H1 (cell line): ENCODE data around the gene CYP2W1. TPM values are rescaled to one million over a fixed set of nuclear protein-coding genes. Genes with fewer than 3 reads are reported as not detected.

Source experiments
- CTCF ChIA-PET: fragments of 300-600 bp; sonication (Branson Sonifier 250); formaldehyde crosslinking; loops from one replicate; lab custom pipeline; 2021; ENCODE audit not compliant: partially characterized antibody; lab: Charles Lee
- POLR2A ChIA-PET: fragments of 300-600 bp; sonication (Branson Sonifier 250); formaldehyde crosslinking; loops from one replicate; lab custom pipeline; 2021; ENCODE audit warnings: inconsistent platforms; ENCODE audit not compliant: partially characterized antibody; lab: Charles Lee
- DNase-seq, 2 experiments: peaks; one replicate each; pipeline versions ENCODE4 v3.0.0 to v3.0.0-alpha.2; 2010 to 2022; ENCODE audit warnings: low spot score in 2 of 2, low read depth in 1 of 2, mixed read lengths in 1 of 2
- FAIRE-seq: peaks from 2 replicates; lab custom pipeline; 2011; peaks lifted over from hg19 to GRCh38; lab: Jason Lieb, UNC
- H2AFZ ChIP-seq: 2 replicates; pipeline ENCODE4 v1.8.1; 2012; ENCODE audit warnings: low read length, inconsistent platforms
- H2AK5ac ChIP-seq: 2 replicates; pipeline ENCODE4 v1.6.1; 2013; ENCODE audit warnings: low read depth, low read length
- H2BK120ac ChIP-seq: replicated peaks from 2 replicates; pipeline ENCODE3; 2013; ENCODE audit warnings: low read depth, low read length, inconsistent platforms
- H2BK12ac ChIP-seq: 2 replicates; pipeline ENCODE4 v1.6.1; 2013; ENCODE audit warnings: low read depth, low read length
- H2BK15ac ChIP-seq: 2 replicates; pipeline ENCODE4 v1.6.1; 2013; ENCODE audit warnings: low read length
- H2BK20ac ChIP-seq: 2 replicates; pipeline ENCODE4 v1.6.1; 2013; ENCODE audit warnings: low read length
- H2BK5ac ChIP-seq: 2 replicates; pipeline ENCODE4 v1.6.1; 2013; ENCODE audit warnings: low read depth, low read length
- H3K14ac ChIP-seq: 2 replicates; pipeline ENCODE4 v1.6.1; 2013; ENCODE audit warnings: inconsistent platforms; ENCODE audit not compliant: insufficient read length
- H3K18ac ChIP-seq: 2 replicates; pipeline ENCODE4 v1.6.1; 2013; ENCODE audit warnings: low read length; ENCODE audit errors: extremely low read depth
- H3K23ac ChIP-seq: 2 replicates; pipeline ENCODE4 v1.6.1; 2013; ENCODE audit warnings: inconsistent platforms; ENCODE audit not compliant: insufficient read length
- H3K23me2 ChIP-seq: 2 replicates; pipeline ENCODE4 v1.6.1; 2013; ENCODE audit warnings: low read depth, low read length
- H3K27ac ChIP-seq: 2 replicates; pipeline ENCODE4 v1.6.1; 2011; ENCODE audit warnings: low read depth, low read length, inconsistent platforms
- H3K27me3 ChIP-seq, 4 experiments: replicated peaks in 1 of 4; 1 replicate in 1 of 4; 2 replicates in 3 of 4; pipeline versions ENCODE4 v1.6.1 to v1.8.1; 2011 to 2013; ENCODE audit warnings: low read length in 3 of 4, mild to moderate bottlenecking in 3 of 4, inconsistent platforms in 2 of 4, mixed read lengths in 2 of 4, moderate library complexity in 1 of 4; ENCODE audit not compliant: control insufficient read depth in 3 of 4, insufficient read depth in 3 of 4; ENCODE audit errors: extremely low read depth in 1 of 4
- H3K36me3 ChIP-seq, 4 experiments: 2 replicates each; pipeline versions ENCODE4 v1.6.1 to v1.8.1; 2011 to 2013; ENCODE audit warnings: mild to moderate bottlenecking in 4 of 4, low read length in 3 of 4, moderate library complexity in 2 of 4, control low read depth in 1 of 4, inconsistent platforms in 1 of 4; ENCODE audit not compliant: insufficient read depth in 4 of 4, control insufficient read depth in 2 of 4
- H3K4ac ChIP-seq: replicated peaks from 2 replicates; pipeline ENCODE3; 2013; ENCODE audit warnings: low read length, low read depth, mixed read lengths, inconsistent platforms; ENCODE audit not compliant: insufficient read length
- H3K4me1 ChIP-seq, 4 experiments: replicated peaks in 1 of 4; 1 replicate in 1 of 4; 2 replicates in 3 of 4; pipeline versions ENCODE4 v1.6.1 to v1.8.1; 2011 to 2013; ENCODE audit warnings: low read length in 3 of 4, inconsistent platforms in 2 of 4, mixed read lengths in 1 of 4; ENCODE audit not compliant: insufficient read depth in 4 of 4, control insufficient read depth in 3 of 4
- H3K4me2 ChIP-seq, 2 experiments: 2 replicates each; pipeline versions ENCODE4 v1.6.1 to v1.8.1; 2011 to 2013; ENCODE audit warnings: low read depth in 2 of 2, low read length in 2 of 2, control low read depth in 1 of 2, inconsistent platforms in 1 of 2, mild to moderate bottlenecking in 1 of 2; ENCODE audit not compliant: insufficient read depth in 1 of 2
- H3K4me3 ChIP-seq, 4 experiments: fragments of 200-600, 300-600 bp in 1 of 4; sonication (generic), shearing (Covaris generic), sonication (Bioruptor Twin) in 1 of 4; 2 replicates each; pipeline versions ENCODE4 v1.5.1 to v1.8.1; 2011 to 2016; ENCODE audit warnings: low read length in 4 of 4, low read depth in 3 of 4, control low read depth in 2 of 4, inconsistent platforms in 2 of 4, mild to moderate bottlenecking in 2 of 4, mixed read lengths in 1 of 4, moderate library complexity in 1 of 4; ENCODE audit not compliant: insufficient read depth in 2 of 4; ENCODE audit errors: extremely low read depth in 1 of 4
- H3K56ac ChIP-seq: replicated peaks from 2 replicates; pipeline ENCODE3; 2013; ENCODE audit warnings: low read depth, mild to moderate bottlenecking, mixed read lengths, low read length, inconsistent platforms; ENCODE audit not compliant: insufficient read length
- H3K79me1 ChIP-seq: 2 replicates; pipeline ENCODE4 v1.6.1; 2013; ENCODE audit warnings: low read depth, low read length, control low read depth
- H3K79me2 ChIP-seq, 2 experiments: 2 replicates each; pipeline versions ENCODE4 v1.6.1 to v1.8.1; 2012 to 2013; ENCODE audit warnings: low read length in 2 of 2, mild to moderate bottlenecking in 2 of 2, inconsistent platforms in 1 of 2; ENCODE audit not compliant: insufficient read depth in 2 of 2, control insufficient read depth in 1 of 2
- H3K9ac ChIP-seq, 4 experiments: replicated peaks in 1 of 4; 1 replicate in 1 of 4; 2 replicates in 3 of 4; pipeline versions ENCODE4 v1.6.1 to v1.8.1; 2011 to 2013; ENCODE audit warnings: low read depth in 3 of 4, low read length in 3 of 4, control low read depth in 2 of 4, mild to moderate bottlenecking in 2 of 4, moderate library complexity in 2 of 4, inconsistent platforms in 1 of 4; ENCODE audit errors: extremely low read depth in 1 of 4
- H3K9me3 ChIP-seq, 2 experiments: 2 replicates each; pipeline versions ENCODE4 v1.6.1 to v1.8.1; 2012 to 2013; ENCODE audit warnings: mild to moderate bottlenecking in 2 of 2, moderate library complexity in 2 of 2, control low read depth in 1 of 2, inconsistent platforms in 1 of 2, low read depth in 1 of 2, low read length in 1 of 2, mixed read lengths in 1 of 2; ENCODE audit not compliant: insufficient read depth in 2 of 2
- H4K20me1 ChIP-seq, 2 experiments: replicated peaks in 1 of 2; 2 replicates each; pipeline versions ENCODE3 to v1.8.1; 2011 to 2013; ENCODE audit warnings: inconsistent platforms in 2 of 2, low read length in 2 of 2, mild to moderate bottlenecking in 1 of 2; ENCODE audit not compliant: insufficient read depth in 2 of 2, control insufficient read depth in 1 of 2
- H4K5ac ChIP-seq: 2 replicates; pipeline ENCODE4 v1.6.1; 2013; ENCODE audit warnings: low read length, low read depth, mixed read lengths, inconsistent platforms; ENCODE audit not compliant: insufficient read length
- H4K8ac ChIP-seq: 2 replicates; pipeline ENCODE4 v1.8.0; 2013; ENCODE audit warnings: mild to moderate bottlenecking, moderate library complexity, low read length, inconsistent platforms; ENCODE audit not compliant: insufficient read depth; ENCODE audit errors: extremely low read depth
- H4K91ac ChIP-seq: replicated peaks from 2 replicates; pipeline ENCODE3; 2013; ENCODE audit warnings: low read length, mixed read lengths, inconsistent platforms; ENCODE audit not compliant: insufficient read length
- MAFK ChIP-seq: IDR thresholded peaks from 2 replicates; pipeline ENCODE4 v1.6.1; 2012; ENCODE audit warnings: low read depth, mild to moderate bottlenecking, improper control_type of control experiment, low read length
- RBBP5 ChIP-seq: IDR thresholded peaks from 2 replicates; pipeline ENCODE4 v1.7.1; 2012; ENCODE audit warnings: low read depth, mild to moderate bottlenecking, inconsistent platforms, low read length, moderate library complexity, borderline replicate concordance
- USF2 ChIP-seq: IDR thresholded peaks from 2 replicates; pipeline ENCODE4 v1.6.1; 2011; ENCODE audit warnings: low read length, improper control_type of control experiment
- WGBS, 2 experiments: shearing (Covaris generic) in 1 of 2; methylation state at CpG; one replicate each; pipeline versions ENCODE4 v1.1.6 to v1.1.7; 2013 to 2015; ENCODE audit warnings: low lambda C conversion rate in 2 of 2, mixed read lengths in 2 of 2, inconsistent platforms in 1 of 2, low coverage in 1 of 2, missing lambda C conversion rate in 1 of 2; ENCODE audit not compliant: insufficient replicate concordance in 2 of 2, insufficient coverage in 1 of 2, insufficient read length in 1 of 2; ENCODE audit errors: extremely low coverage in 1 of 2, missing lambda C conversion rate in 1 of 2; 5-methylcytosine and 5-hydroxymethylcytosine counted together
- polyA plus RNA-seq, 7 experiments: library from polyadenylated mRNA; depleted of rRNA in 3 of 7; stranded (reverse) in 5 of 7; unstranded in 2 of 7; fragments of >200 nt in 5 of 7; fragments of 200-250 nt in 2 of 7; gene quantifications; 1 replicate in 5 of 7; 2 replicates in 1 of 7; 4 replicates in 1 of 7; pipeline versions ENCODE4 v1.2.1 to v1.2.3, GENCODE V29; 2011 to 2013; ENCODE audit warnings: missing spikeins in 2 of 7, mixed read lengths in 2 of 7
- total RNA-seq: library from RNA; stranded (reverse); fragmentation: NEBNext Ultra II Directional; extraction: Animal tissue kit (Norgen Biotek cat#: 25700); gene quantifications from 2 replicates; pipeline ENCODE4 v1.2.1, GENCODE V29; 2021

CYP2W1 gene
- total and polyA plus RNA-seq, 2 of the 8 experiments (the other 6 are each of a cell fraction or from before 2014, with no cell fraction given): not detected

- no peak overlapping the region for H2BK12ac ChIP-seq
- H3K79me1 ChIP-seq: no peaks in the 10 kb centered on the region
- H2BK5ac ChIP-seq: no peak overlapping the region
- no peak overlapping the region for H3K14ac ChIP-seq
- peak overlapping the region; percentile 42 for H4K91ac ChIP-seq
- no peak overlapping the region for H3K4me2 ChIP-seq
- H2BK15ac ChIP-seq: no peak overlapping the region
- no peak overlapping the region for H3K4me3 ChIP-seq
- H3K56ac ChIP-seq: no peak overlapping the region
- no peaks in the 10 kb centered on the region for H3K36me3 ChIP-seq
- no peak overlapping the region for H3K4ac ChIP-seq
- no peak overlapping the region for H2AFZ ChIP-seq
- no peaks in the 10 kb centered on the region for H3K9me3 ChIP-seq
- POLR2A ChIA-PET: interaction anchor here (0.6 to 1.8 kb wide), 4 partner anchors 9 to 75 kb away, joined by 3 to 6 read pairs (median 3); no protein-coding TSS in a partner anchor
- H2BK20ac ChIP-seq: no peak overlapping the region
- WGBS, 2 experiments: 88% methylated on average over 15 of the region's 19 CpGs; no CpG with 5 or more reads in 1 of the 2 experiments
- TF ChIP-seq RBBP5 (no peak), MAFK (no peak), USF2 (no peak)
- DNase-seq (no peak), FAIRE-seq (no peak)
- H3K4me1 ChIP-seq: peaks cover 0 to 6% (median 1%) of the 10 kb centered on the region in 4 experiments; a peak in 4 of 7 replicates
- no peaks in the 10 kb centered on the region for H4K20me1 ChIP-seq
- H4K5ac ChIP-seq: no peak overlapping the region
- H4K8ac ChIP-seq: no peak overlapping the region
- no peak overlapping the region for H3K27ac ChIP-seq
- H2AK5ac ChIP-seq: no peak overlapping the region
- no peak overlapping the region for H3K9ac ChIP-seq
- CTCF ChIA-PET: interaction anchor here (0.6 to 3.6 kb wide), 10 partner anchors 10 to 782 kb away, joined by 3 to 30 read pairs (median 4); no protein-coding TSS in a partner anchor
- no peak overlapping the region for H3K23ac ChIP-seq
- no peaks in the 10 kb centered on the region for H3K27me3 ChIP-seq
- no peaks in the 10 kb centered on the region for H3K23me2 ChIP-seq
- H2BK120ac ChIP-seq: no peak overlapping the region
- no peaks in the 10 kb centered on the region for H3K79me2 ChIP-seq
- no peak overlapping the region for H3K18ac ChIP-seq
These were observed 1.0 kb upstream of the CYP2W1 start for GRCh38 chr7:981793-982510.
